HCT116 (cell line): ENCODE results near the gene GIMAP5. TPM values are rescaled to one million over a fixed set of nuclear protein-coding genes. Genes with fewer than 3 reads are reported as not detected.

Source experiments
- ATAC-seq: fragments of 200-7000 bp; cut with Tn5 transposase; 2 replicates; pipeline ENCODE4 v1.9.1; 2020; ENCODE audit warnings: mild to moderate bottlenecking, moderate library complexity
- BruUV-seq: library from RNA; stranded (reverse); fragments of 400-500 nt; replicated peaks from 2 replicates; lab custom pipeline; 2021; lab: Mats Ljungman, UMichigan
- CTCF ChIA-PET: fragments of 300-600 bp; sonication (Branson Sonifier 250); formaldehyde crosslinking; loops from one replicate; lab custom pipeline; 2021; ENCODE audit warnings: antibody characterized with exemption; lab: Charles Lee
- POLR2A ChIA-PET: fragments of 300-600, 350-600 bp; sonication (Branson Sonifier 250); formaldehyde crosslinking; loops from one replicate; lab custom pipeline; 2021; ENCODE audit warnings: antibody characterized with exemption; lab: Charles Lee
- RAD21 ChIA-PET, 2 experiments: fragments of 300-600 bp; sonication (Branson Sonifier 250); formaldehyde crosslinking; loops; one replicate each; lab custom pipeline; 2023; ENCODE audit warnings: low total read pairs in 2 of 2; ENCODE audit not compliant: uncharacterized antibody in 2 of 2, unreplicated experiment in 2 of 2, low non-redundant PET in 1 of 2; lab: Charles Lee
- DNase-seq: peaks from one replicate; pipeline ENCODE4 v3.0.0-alpha.2; 2010; ENCODE audit warnings: low read depth, low spot score
- H2AFZ ChIP-seq: fragments of 200-600 bp; shearing (Covaris generic), sonication (generic); 2 replicates; pipeline ENCODE4 v1.6.1; 2017; ENCODE audit warnings: low read depth, mixed run types, mixed read lengths, antibody characterized with exemption, low read length; ENCODE audit not compliant: poor library complexity, severe bottlenecking
- H3K27ac ChIP-seq: 2 replicates; pipeline ENCODE4 v1.5.1; 2012; ENCODE audit warnings: low read depth, low read length
- H3K27me3 ChIP-seq: fragments of 200-600 bp; sonication (generic); 2 replicates; pipeline ENCODE4 v1.6.1; 2016; ENCODE audit warnings: mixed run types, low read length, mixed read lengths; ENCODE audit not compliant: insufficient read depth
- H3K36me3 ChIP-seq, 2 experiments: fragments of 200-500 bp in 1 of 2; fragments of 200-600 bp in 1 of 2; sonication (Bioruptor generic) in 1 of 2; sonication (generic) in 1 of 2; 2 replicates each; pipeline versions ENCODE4 v1.5.1 to v1.6.1; 2014 to 2016; ENCODE audit warnings: low read length in 2 of 2, inconsistent platforms in 1 of 2, mixed read lengths in 1 of 2, mixed run types in 1 of 2; ENCODE audit not compliant: insufficient read depth in 2 of 2, control insufficient read depth in 1 of 2
- H3K4me1 ChIP-seq, 2 experiments: fragments of 200-600 bp in 1 of 2; sonication (generic) in 1 of 2; 2 replicates each; pipeline versions ENCODE4 v1.5.1 to v1.6.1; 2012 to 2017; ENCODE audit warnings: low read length in 2 of 2, inconsistent platforms in 1 of 2, mild to moderate bottlenecking in 1 of 2, mixed read lengths in 1 of 2, mixed run types in 1 of 2, moderate library complexity in 1 of 2; ENCODE audit not compliant: insufficient read depth in 2 of 2, control insufficient read depth in 1 of 2
- H3K4me2 ChIP-seq: fragments of 200-600 bp; sonication (generic); 2 replicates; pipeline ENCODE4 v1.6.1; 2017; ENCODE audit warnings: mixed run types, low read length, mixed read lengths
- H3K4me3 ChIP-seq, 2 experiments: fragments of 200-600 bp in 1 of 2; sonication (generic) in 1 of 2; replicated peaks in 1 of 2; 2 replicates each; pipeline ENCODE4 v1.5.1; 2011 to 2016; ENCODE audit warnings: low read length in 2 of 2, control low read depth in 1 of 2, low read depth in 1 of 2, mild to moderate bottlenecking in 1 of 2, mixed read lengths in 1 of 2, mixed run types in 1 of 2
- H3K79me2 ChIP-seq: fragments of 200-600 bp; sonication (generic); 2 replicates; pipeline ENCODE4 v1.6.1; 2017; ENCODE audit warnings: mild to moderate bottlenecking, mixed run types, low read length, moderate library complexity, mixed read lengths; ENCODE audit not compliant: insufficient read depth
- H3K9ac ChIP-seq: fragments of 200-600 bp; sonication (generic); 2 replicates; pipeline ENCODE4 v1.6.1; 2016; ENCODE audit warnings: low read length, mixed read lengths
- H3K9me2 ChIP-seq: fragments of 200-600 bp; sonication (generic), shearing (Covaris generic); 2 replicates; pipeline ENCODE4 v1.6.1; 2017; ENCODE audit warnings: mixed run types, mild to moderate bottlenecking, moderate library complexity; ENCODE audit not compliant: insufficient read depth
- H3K9me3 ChIP-seq, 2 experiments: fragments of 200-500 bp in 1 of 2; fragments of 200-600 bp in 1 of 2; sonication (Bioruptor generic) in 1 of 2; sonication (generic) in 1 of 2; 2 replicates each; pipeline ENCODE4 v1.6.1; 2014 to 2017; ENCODE audit warnings: low read length in 2 of 2, mixed read lengths in 2 of 2, inconsistent platforms in 1 of 2, low read depth in 1 of 2, mild to moderate bottlenecking in 1 of 2, mixed run types in 1 of 2, moderate library complexity in 1 of 2; ENCODE audit not compliant: control insufficient read depth in 1 of 2, insufficient read depth in 1 of 2
- H4K20me1 ChIP-seq: fragments of 200-600 bp; sonication (generic), shearing (Covaris generic); 2 replicates; pipeline ENCODE4 v1.6.1; 2017; ENCODE audit warnings: mixed run types, mild to moderate bottlenecking, moderate library complexity; ENCODE audit not compliant: insufficient read depth
- CEBPB ChIP-seq: IDR thresholded peaks from 2 replicates; pipeline ENCODE4 v1.6.1; 2012; ENCODE audit warnings: low read depth
- ELF1 ChIP-seq: IDR thresholded peaks from 2 replicates; pipeline ENCODE4 v1.6.1; 2012; ENCODE audit warnings: low read depth, borderline replicate concordance
- EZH2 ChIP-seq: fragments of 200-600 bp; sonication (generic); IDR thresholded peaks from 2 replicates; pipeline ENCODE4 v1.6.1; 2017; ENCODE audit warnings: antibody characterized with exemption, mixed run types
- FOSL1 ChIP-seq: IDR thresholded peaks from 2 replicates; pipeline ENCODE4 v1.6.1; 2012; ENCODE audit warnings: low read depth
- JUND ChIP-seq: IDR thresholded peaks from 2 replicates; pipeline ENCODE4 v1.6.1; 2012
- SIN3A ChIP-seq: IDR thresholded peaks from 2 replicates; pipeline ENCODE4 v1.6.1; 2012; ENCODE audit warnings: low read depth
- SP1 ChIP-seq: IDR thresholded peaks from 2 replicates; pipeline ENCODE4 v1.6.1; 2012; ENCODE audit warnings: low read depth
- SRF ChIP-seq: IDR thresholded peaks from 2 replicates; pipeline ENCODE4 v1.6.1; 2012; ENCODE audit warnings: low read depth
- TCF7L2 ChIP-seq: IDR thresholded peaks from 2 replicates; pipeline ENCODE4 v1.7.0; 2011; ENCODE audit warnings: borderline replicate concordance, inconsistent platforms; ENCODE audit not compliant: insufficient read depth, insufficient read length; ENCODE audit errors: extremely low read depth
- YY1 ChIP-seq: IDR thresholded peaks from 2 replicates; pipeline ENCODE4 v1.6.1; 2011; ENCODE audit warnings: low read length, low read depth, moderate library complexity, mild to moderate bottlenecking; ENCODE audit not compliant: insufficient replicate concordance; ENCODE audit errors: extremely low read depth
- ZBTB33 ChIP-seq: IDR thresholded peaks from 2 replicates; pipeline ENCODE4 v1.6.1; 2011; ENCODE audit warnings: mild to moderate bottlenecking, low read length, moderate library complexity; ENCODE audit not compliant: insufficient replicate concordance; ENCODE audit errors: extremely low read depth
- ZFX ChIP-seq: fragments of 450-650 bp; IDR thresholded peaks from 2 replicates; pipeline ENCODE4 v1.6.1; 2017
- ZNF274 ChIP-seq: fragments of 200-500 bp; sonication (Bioruptor generic); IDR thresholded peaks from 2 replicates; pipeline ENCODE4 v1.6.1; 2014; ENCODE audit warnings: mild to moderate bottlenecking, low read depth, low read length, inconsistent platforms
- intact Hi-C: fragments of 100-400 bp; cut with micrococcal nuclease; formaldehyde crosslinking; loops from 2 replicates; pipeline ENCODE4 v1.10.0; 2022
- total RNA-seq: library from RNA; stranded (reverse); gene quantifications from one replicate; pipeline ENCODE4 v1.2.1, GENCODE V29; 2021; ENCODE audit not compliant: unreplicated experiment
- TF ChIP-seq, protein P1 (sequence below), 3 experiments: fragments of 200-600 bp in 1 of 3; sonication (generic) in 1 of 3; IDR thresholded peaks in 2 of 3; conservative IDR thresholded peaks in 1 of 3; 2 replicates each; pipeline ENCODE4 v1.5.1; 2012 to 2017; ENCODE audit warnings: low read depth in 2 of 3, low read length in 2 of 3, antibody characterized with exemption in 1 of 3, borderline replicate concordance in 1 of 3, control low read depth in 1 of 3, mild to moderate bottlenecking in 1 of 3, mixed read lengths in 1 of 3, mixed run types in 1 of 3, moderate library complexity in 1 of 3; ENCODE audit not compliant: insufficient read depth in 1 of 3
- TF ChIP-seq, protein P2 (sequence below): IDR thresholded peaks from 2 replicates; pipeline ENCODE4 v1.6.1; 2012

GIMAP5 gene
- total RNA-seq, 1 experiment from 2014 or later, result 0.57 TPM

GRCh38 chr7:150719960-150720891, 17.0 kb upstream of the GIMAP5 start:
- no peaks in the 10 kb centered on the region for H3K9me2 ChIP-seq
- no TSS peak for BruUV-seq
- no peaks in the 10 kb centered on the region for H3K4me1 ChIP-seq
- H3K9ac ChIP-seq, result no peak overlapping the region
- ATAC-seq (no peak), DNase-seq (no peak)
- POLR2A ChIA-PET, result no interaction called here
- no peak overlapping the region for H2AFZ ChIP-seq
- H3K4me3 ChIP-seq, result no peak overlapping the region
- RAD21 ChIA-PET, result no interaction called here
- TF ChIP-seq SIN3A (no peak), YY1 (no peak), SP1 (no peak), ELF1 (no peak), ZNF274 (no peak), CEBPB (no peak), FOSL1 (no peak), EZH2 (no peak), SRF (no peak), TCF7L2 (no peak), ZBTB33 (no peak), JUND (no peak), ZFX (no peak)
- TF ChIP-seq, protein P1, sequence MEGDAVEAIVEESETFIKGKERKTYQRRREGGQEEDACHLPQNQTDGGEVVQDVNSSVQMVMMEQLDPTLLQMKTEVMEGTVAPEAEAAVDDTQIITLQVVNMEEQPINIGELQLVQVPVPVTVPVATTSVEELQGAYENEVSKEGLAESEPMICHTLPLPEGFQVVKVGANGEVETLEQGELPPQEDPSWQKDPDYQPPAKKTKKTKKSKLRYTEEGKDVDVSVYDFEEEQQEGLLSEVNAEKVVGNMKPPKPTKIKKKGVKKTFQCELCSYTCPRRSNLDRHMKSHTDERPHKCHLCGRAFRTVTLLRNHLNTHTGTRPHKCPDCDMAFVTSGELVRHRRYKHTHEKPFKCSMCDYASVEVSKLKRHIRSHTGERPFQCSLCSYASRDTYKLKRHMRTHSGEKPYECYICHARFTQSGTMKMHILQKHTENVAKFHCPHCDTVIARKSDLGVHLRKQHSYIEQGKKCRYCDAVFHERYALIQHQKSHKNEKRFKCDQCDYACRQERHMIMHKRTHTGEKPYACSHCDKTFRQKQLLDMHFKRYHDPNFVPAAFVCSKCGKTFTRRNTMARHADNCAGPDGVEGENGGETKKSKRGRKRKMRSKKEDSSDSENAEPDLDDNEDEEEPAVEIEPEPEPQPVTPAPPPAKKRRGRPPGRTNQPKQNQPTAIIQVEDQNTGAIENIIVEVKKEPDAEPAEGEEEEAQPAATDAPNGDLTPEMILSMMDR (IDR thresholded peaks at IDR 0.05 in 2 of 3, conservative IDR thresholded peaks at IDR 0.05 in 1 of 3; ENCODE audit: borderline replicate concordance in 1 of 3, insufficient read depth in 1 of 3, low read depth in 2 of 3, low read length in 2 of 3), result no peak
- TF ChIP-seq, protein P2, sequence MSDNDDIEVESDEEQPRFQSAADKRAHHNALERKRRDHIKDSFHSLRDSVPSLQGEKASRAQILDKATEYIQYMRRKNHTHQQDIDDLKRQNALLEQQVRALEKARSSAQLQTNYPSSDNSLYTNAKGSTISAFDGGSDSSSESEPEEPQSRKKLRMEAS, result no peak
- no peaks in the 10 kb centered on the region for H4K20me1 ChIP-seq
- H3K36me3 ChIP-seq, result no peaks in the 10 kb centered on the region
- H3K9me3 ChIP-seq, result no peaks in the 10 kb centered on the region
- peaks cover 25% of the 10 kb centered on the region for H3K27me3 ChIP-seq
- H3K27ac ChIP-seq, result no peak overlapping the region
- intact Hi-C loops, result no loop called here
- CTCF ChIA-PET, result no interaction called here
- H3K79me2 ChIP-seq, result no peaks in the 10 kb centered on the region
- no peak overlapping the region for H3K4me2 ChIP-seq
